K562 (cell line): ENCODE measurements around the gene KRTAP5-5. TPM values are rescaled to one million over a fixed set of nuclear protein-coding genes. Genes with fewer than 3 reads are reported as not detected.

Experiments used
- ATAC-seq: fragments of 200-7000 bp; cut with Tn5 transposase; 3 replicates; pipeline ENCODE4 v1.9.1; 2020; ENCODE audit warnings: moderate library complexity
- BruUV-seq: library from RNA; stranded (reverse); fragments of 400-500 nt; replicated peaks from 2 replicates; lab custom pipeline; 2021; lab: Mats Ljungman, UMichigan
- CTCF ChIA-PET: fragments of 300-600 bp; formaldehyde crosslinking; extraction: SDS; loops from one replicate; lab custom pipeline; 2021; ENCODE audit warnings: low intra/inter-chr PET ratio; lab: Yijun Ruan, JAX
- POLR2A ChIA-PET: fragments of 300-600, 350-650 bp; sonication (Branson Sonifier 250); formaldehyde crosslinking; extraction: SDS; loops from one replicate; lab custom pipeline; 2021; ENCODE audit warnings: antibody characterized with exemption, inconsistent platforms; lab: Yijun Ruan, JAX
- DNase-seq, 4 experiments: peaks; one replicate each; pipeline versions ENCODE4 v3.0.0 to v3.0.0-alpha.2; 2011 to 2018; ENCODE audit warnings: low spot score in 3 of 4, mixed read lengths in 3 of 4; ENCODE audit errors: extremely low read depth in 1 of 4
- FAIRE-seq: peaks from 2 replicates; lab custom pipeline; 2011; peaks lifted over from hg19 to GRCh38; lab: Jason Lieb, UNC
- H2AFZ ChIP-seq: 2 replicates; pipeline ENCODE4 v1.6.0; 2011; ENCODE audit warnings: low read depth, low read length, control low read depth, inconsistent platforms
- H3K27ac ChIP-seq: fragments of 200-600 bp; 3 replicates; pipeline ENCODE4 v1.8.0; 2011; ENCODE audit warnings: low read depth, mild to moderate bottlenecking, control low read depth, inconsistent platforms, low read length, moderate library complexity, mixed read lengths; ENCODE audit errors: extremely low read depth
- H3K27me3 ChIP-seq, 2 experiments: fragments of 300-600 bp in 1 of 2; 2 replicates in 1 of 2; 3 replicates in 1 of 2; pipeline versions ENCODE4 v1.6.0 to v1.8.0; 2011; ENCODE audit warnings: inconsistent platforms in 2 of 2, low read length in 2 of 2, mild to moderate bottlenecking in 1 of 2, mixed read lengths in 1 of 2, moderate library complexity in 1 of 2; ENCODE audit not compliant: control insufficient read depth in 2 of 2, insufficient read depth in 2 of 2
- H3K36me3 ChIP-seq: fragments of 300-600 bp; 3 replicates; pipeline ENCODE4 v1.8.0; 2011; ENCODE audit warnings: mild to moderate bottlenecking, low read length, inconsistent platforms; ENCODE audit not compliant: control insufficient read depth, insufficient read depth
- H3K4me1 ChIP-seq, 2 experiments: fragments of 200-600 bp in 1 of 2; replicated peaks in 1 of 2; 2 replicates in 1 of 2; 3 replicates in 1 of 2; pipeline versions ENCODE4 v1.5.1 to v1.8.0; 2011; ENCODE audit warnings: inconsistent platforms in 2 of 2, low read length in 2 of 2, mild to moderate bottlenecking in 1 of 2, mixed read lengths in 1 of 2, moderate library complexity in 1 of 2; ENCODE audit not compliant: control insufficient read depth in 2 of 2, insufficient read depth in 2 of 2
- H3K4me2 ChIP-seq: 2 replicates; pipeline ENCODE4 v1.6.1; 2011; ENCODE audit warnings: low read length, control low read depth, inconsistent platforms, mixed read lengths; ENCODE audit not compliant: insufficient read depth
- H3K4me3 ChIP-seq: fragments of 200-600 bp; sonication (generic), shearing (Covaris generic); 2 replicates; pipeline ENCODE4 v1.5.1; 2016; ENCODE audit warnings: control low read depth, inconsistent platforms
- H3K79me2 ChIP-seq: fragments of 200-600 bp; 3 replicates; pipeline ENCODE4 v1.8.0; 2011; ENCODE audit warnings: low read length, inconsistent platforms; ENCODE audit not compliant: control insufficient read depth, insufficient read depth
- H3K9ac ChIP-seq, 2 experiments: 2 replicates each; pipeline versions ENCODE4 v1.6.0 to v1.6.1; 2011; ENCODE audit warnings: low read depth in 2 of 2, low read length in 2 of 2, control low read depth in 1 of 2, inconsistent platforms in 1 of 2, mild to moderate bottlenecking in 1 of 2, mixed read lengths in 1 of 2; ENCODE audit not compliant: insufficient read depth in 1 of 2
- H3K9me1 ChIP-seq: one replicate; pipeline ENCODE4 v1.6.0; 2011; ENCODE audit warnings: inconsistent platforms, mild to moderate bottlenecking, low read length, moderate library complexity; ENCODE audit not compliant: control insufficient read depth, insufficient read depth
- H3K9me3 ChIP-seq: replicated peaks from 2 replicates; pipeline ENCODE4 v1.5.1; 2011; ENCODE audit warnings: low read depth, low read length, inconsistent platforms; ENCODE audit not compliant: control insufficient read depth, insufficient read depth
- H4K20me1 ChIP-seq: replicated peaks from 2 replicates; pipeline ENCODE4 v1.6.1; 2011; ENCODE audit warnings: low read length, inconsistent platforms, mixed read lengths; ENCODE audit not compliant: control insufficient read depth, insufficient read depth
- CREB5 ChIP-seq: fragments of 250-450 bp; sonication (Bioruptor Pico); IDR thresholded peaks from 2 replicates; pipeline ENCODE4 v1.5.0; 2020; ENCODE audit warnings: mild to moderate bottlenecking
- GATAD2A ChIP-seq: fragments of 450-650 bp; IDR thresholded peaks from 2 replicates; pipeline ENCODE4 v1.6.1; 2017
- ILK ChIP-seq: fragments of 450-650 bp; IDR thresholded peaks from 2 replicates; pipeline ENCODE4 v1.6.1; 2016; ENCODE audit warnings: missing genetic modification characterization, low read depth, mild to moderate bottlenecking, missing compliant biosample characterization, moderate library complexity, borderline replicate concordance
- KLF13 ChIP-seq: fragments of 450-650 bp; IDR thresholded peaks from 2 replicates; pipeline ENCODE4 v1.6.1; 2016; ENCODE audit warnings: missing genetic modification characterization, low read depth, mild to moderate bottlenecking, missing compliant biosample characterization, moderate library complexity, borderline replicate concordance
- MEF2D ChIP-seq: conservative IDR thresholded peaks from 2 replicates; pipeline ENCODE4 v1.6.1; 2016; ENCODE audit warnings: low read depth, missing genetic modification characterization, missing compliant biosample characterization
- NFXL1 ChIP-seq: fragments of 450-650 bp; formaldehyde crosslinking; IDR thresholded peaks from 2 replicates; pipeline ENCODE4 v1.4.0; 2021; ENCODE audit warnings: mild to moderate bottlenecking
- PCBP1 ChIP-seq: fragments of 200-400 bp; formaldehyde crosslinking; IDR thresholded peaks from 2 replicates; pipeline ENCODE4 v1.6.1; 2018; ENCODE audit warnings: mild to moderate bottlenecking, low read depth, low read length; ENCODE audit not compliant: poor library complexity, severe bottlenecking
- PHB2 ChIP-seq: fragments of 450-650 bp; IDR thresholded peaks from 2 replicates; pipeline ENCODE4 v1.6.1; 2017; ENCODE audit warnings: low read depth
- PYGO2 ChIP-seq: fragments of 450-650 bp; IDR thresholded peaks from 2 replicates; pipeline ENCODE4 v1.6.1; 2016; ENCODE audit warnings: mild to moderate bottlenecking, missing genetic modification characterization, moderate library complexity, missing compliant biosample characterization
- TBP ChIP-seq: optimal IDR thresholded peaks from 2 replicates; pipeline ENCODE3; 2011; ENCODE audit warnings: low read depth, low read length, improper control_type of control experiment
- THRA ChIP-seq: fragments of 450-650 bp; IDR thresholded peaks from 2 replicates; pipeline ENCODE4 v1.6.1; 2017; ENCODE audit warnings: mild to moderate bottlenecking, moderate library complexity
- ZC3H8 ChIP-seq: fragments of 450-650 bp; IDR thresholded peaks from 2 replicates; pipeline ENCODE4 v1.6.1; 2017
- ZNF133 ChIP-seq: fragments of 250-450 bp; sonication (Bioruptor Pico); IDR thresholded peaks from 2 replicates; pipeline ENCODE4 v1.4.0; 2020; ENCODE audit warnings: mild to moderate bottlenecking
- ZNF143 ChIP-seq: sonication (generic); formaldehyde crosslinking; IDR thresholded peaks from 2 replicates; pipeline ENCODE4 v1.9.0; 2022; ENCODE audit warnings: mild to moderate bottlenecking, missing genetic modification reagents
- ZNF79 ChIP-seq: fragments of 250-450 bp; sonication (Bioruptor Pico); IDR thresholded peaks from 2 replicates; pipeline ENCODE4 v1.4.0; 2020; ENCODE audit warnings: low read depth, mild to moderate bottlenecking, moderate library complexity
- WGBS: fragments of 100-300 bp; shearing (Covaris generic); methylation state at CpG from one replicate; pipeline ENCODE4 v1.1.6; 2016; ENCODE audit warnings: low coverage, mixed read lengths; ENCODE audit not compliant: insufficient coverage; ENCODE audit errors: missing lambda C conversion rate; 5-methylcytosine and 5-hydroxymethylcytosine counted together
- in situ Hi-C: fragments of 300-500 bp; cut with MboI; formaldehyde crosslinking; loops from 4 replicates; pipeline ENCODE4 v1.15.0; 2018; ENCODE audit warnings: inconsistent platforms, mixed read lengths
- intact Hi-C: fragments of 100-400 bp; cut with micrococcal nuclease; formaldehyde crosslinking; loops from 2 replicates; pipeline ENCODE4 v1.14.2; 2022
- polyA plus RNA-seq, 8 experiments: library from polyadenylated mRNA; depleted of rRNA in 4 of 8; stranded (reverse) in 5 of 8; unstranded in 3 of 8; fragments of >200 nt; fragmentation: Nextera tagmentation in 2 of 8; fragmentation: Illumina TruSeq in 1 of 8; extraction: Ambion mirVana in 2 of 8; extraction: Trizol in 1 of 8; gene quantifications; 2 replicates each; pipeline versions ENCODE4 v1.2.1 to v1.2.3, GENCODE V29; 2011 to 2014; ENCODE audit warnings: inconsistent platforms in 1 of 8, missing spikeins in 1 of 8
- total RNA-seq, 7 experiments: library from RNA; depleted of rRNA in 6 of 7; stranded (reverse); fragments of >200 nt in 6 of 7; fragmentation: Illumina TruSeq in 2 of 7; extraction: Trizol in 2 of 7; gene quantifications; 2 replicates each; pipeline versions ENCODE4 v1.2.1 to v1.2.3, GENCODE V29; 2011 to 2021; ENCODE audit warnings: low replicate concordance in 1 of 7

Gene KRTAP5-5
- total and polyA plus RNA-seq, 9 of the 15 experiments (the other 6 are each of a cell fraction or from before 2014, with no cell fraction given) = not detected

GRCh38 chr11:1638344-1638743, 8.8 kb downstream of the KRTAP5-5 start:
- ChIA-PET POLR2A (interaction anchor here (0.9 kb wide), 1 partner anchor 487 kb away, joined by 3 read pairs; no protein-coding TSS in a partner anchor), CTCF (no interaction called here)
- TF ChIP-seq ZNF133 = no peak
- TF ChIP-seq GATAD2A = no peak
- no peak for TF ChIP-seq ZNF79 (CRISPR knock-in tag)
- TF ChIP-seq KLF13 (tag) = no peak
- TF ChIP-seq TBP = no peak
- TF ChIP-seq ZC3H8 = no peak
- no peak for TF ChIP-seq THRA
- no peak for TF ChIP-seq PCBP1
- no peak for TF ChIP-seq ILK
- TF ChIP-seq PHB2 = no peak
- no peak for TF ChIP-seq NFXL1 (CRISPR knock-in tag)
- no peak for TF ChIP-seq PYGO2 (tag)
- TF ChIP-seq ZNF143 (CRISPR knock-in tag) = no peak
- TF ChIP-seq CREB5 (CRISPR knock-in tag) = no peak
- TF ChIP-seq MEF2D (tag) = no peak

More at GRCh38 chr11:1638344-1638743, 8.8 kb downstream of the KRTAP5-5 start:
- Histone ChIP-seq H3K9me1 (no peaks in the 10 kb centered on the region), H3K4me3 (no peak overlapping the region), H3K9me3 (no peaks in the 10 kb centered on the region), H3K4me2 (no peak overlapping the region), H2AFZ (no peak overlapping the region), H3K27ac (no peak overlapping the region), H3K79me2 (no peaks in the 10 kb centered on the region), H3K36me3 (no peaks in the 10 kb centered on the region), H3K27me3 (peaks cover 12 to 62% of the 10 kb centered on the region in 2 experiments), H3K4me1 (peaks cover 0 to 9% of the 10 kb centered on the region in 2 experiments; a peak in 2 of 5 replicates), H4K20me1 (peaks cover 8% of the 10 kb centered on the region), H3K9ac (no peak overlapping the region)
- 0% methylated on average over 8 of the region's 8 CpGs for WGBS
- no TSS peak for BruUV-seq
- DNase-seq = no peak
- in situ Hi-C loops (no loop called here), intact Hi-C loops (no loop called here)
- no peak for FAIRE-seq
- ATAC-seq = no peak
